ENCODE results near the gene SGK1. TPM values are rescaled to one million over a fixed set of nuclear protein-coding genes. Genes with fewer than 3 reads are reported as not detected.
"Not testable (repeated sequence)": the region's sequence is repeated elsewhere in the genome, so short reads cannot be mapped to it uniquely, and the experiment has no call there.

SGK1 gene
- total RNA-seq, 1 experiment from 2014 or later: 7.8 TPM

GRCh38 chr6:134181251-134181650, 136.7 kb downstream of the SGK1 start:
- Mint-ChIP-seq H3K27me3 (ENCODE audit: low read depth) (peaks cover 21% of the 10 kb centered on the region), H3K4me1 (peaks cover 38 to 39% of the 10 kb centered on the region in 2 experiments)
- H2BK12ac ChIP-seq (ENCODE audit: insufficient read length, low read depth, low read length); H3K9me3 Mint-ChIP-seq; H2AFZ ChIP-seq (ENCODE audit: low read length); H4K20me1 ChIP-seq (ENCODE audit: control insufficient read depth, insufficient read depth, insufficient read length); H2AK5ac ChIP-seq (ENCODE audit: insufficient read length, low read length); H3K36me3 Mint-ChIP-seq (ENCODE audit: insufficient read depth in 1 of 3, low read depth in 3 of 3); H4K5ac ChIP-seq (ENCODE audit: insufficient read length, low read depth, low read length); H2BK120ac ChIP-seq (ENCODE audit: low read depth, low read length, poor library complexity, severe bottlenecking); H3K9ac ChIP-seq (ENCODE audit: extremely low read depth, insufficient read length, low read length); H3K18ac ChIP-seq (ENCODE audit: insufficient read length, low read depth, low read length); H3K27ac Mint-ChIP-seq; H3K4me2 ChIP-seq (ENCODE audit: insufficient read depth, insufficient read length, low read length); H3T11ph ChIP-seq (ENCODE audit: low read length); DNase-seq; H3K79me2 ChIP-seq (ENCODE audit: insufficient read depth, low read length); H3K4me3 Mint-ChIP-seq; H4K8ac ChIP-seq (replicated peaks; ENCODE audit: insufficient read length, low read depth, low read length); H3K4ac ChIP-seq (ENCODE audit: low read depth, low read length); H3K27ac ChIP-seq (ENCODE audit: insufficient read length, low read depth, low read length); H2BK15ac ChIP-seq (ENCODE audit: low read depth, low read length); H3K9me3 ChIP-seq (ENCODE audit: control insufficient read depth, low read depth, low read length); H3K56ac ChIP-seq (ENCODE audit: insufficient read length, low read depth, low read length); H3K79me1 ChIP-seq (ENCODE audit: insufficient read depth, low read depth, low read length, poor library complexity, severe bottlenecking); H3K23me2 ChIP-seq (ENCODE audit: insufficient read length, low read depth, low read length, poor library complexity, severe bottlenecking); H2BK5ac ChIP-seq (ENCODE audit: insufficient read length, low read length); H3K23ac ChIP-seq (ENCODE audit: insufficient read length, low read depth, low read length); H3K27me3 ChIP-seq (ENCODE audit: insufficient read depth, low read length); H2BK20ac ChIP-seq (ENCODE audit: low read depth, low read length, poor library complexity, severe bottlenecking); H3K14ac ChIP-seq (ENCODE audit: insufficient read depth, low read length); H4K91ac ChIP-seq (ENCODE audit: insufficient read length, low read depth, low read length): not testable (repeated sequence)
- peaks cover 14% of the 10 kb centered on the region for H3K4me1 ChIP-seq (ENCODE audit: insufficient read depth, low read length)
- no CpG with 5 or more reads among the region's 8 CpGs for WGBS (ENCODE audit: extremely low coverage, insufficient read length, low lambda C conversion rate)

DNA sequence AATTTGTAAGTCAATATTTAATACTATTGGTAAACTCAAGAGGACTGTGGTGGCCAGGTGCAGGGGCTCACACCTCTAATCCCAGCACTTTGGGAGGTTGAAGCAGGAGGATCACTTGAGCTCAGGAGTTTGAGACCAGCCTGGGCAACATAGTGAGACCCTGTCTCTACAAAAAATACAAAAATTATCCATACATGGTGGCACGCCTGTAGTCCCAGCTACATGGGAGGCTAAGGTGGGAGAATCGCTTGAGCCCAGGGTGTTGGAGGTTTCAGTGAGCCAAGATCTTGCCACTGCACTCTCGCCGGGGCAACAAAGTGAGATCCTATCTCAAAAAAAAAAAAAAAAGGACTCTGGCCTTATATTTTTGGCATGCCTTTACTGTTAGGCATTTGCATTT, 137.4 kb downstream of the SGK1 start:
- no CpG with 5 or more reads among the region's 4 CpGs for WGBS (ENCODE audit: extremely low coverage, insufficient read length, low lambda C conversion rate)
- not testable (repeated sequence) for H3K27ac ChIP-seq (ENCODE audit: insufficient read length, low read depth, low read length); H3K36me3 Mint-ChIP-seq (ENCODE audit: insufficient read depth in 1 of 3, low read depth in 3 of 3); H2BK12ac ChIP-seq (ENCODE audit: insufficient read length, low read depth, low read length); H3K9me3 ChIP-seq (ENCODE audit: control insufficient read depth, low read depth, low read length); H3K27me3 ChIP-seq (ENCODE audit: insufficient read depth, low read length); H3K14ac ChIP-seq (ENCODE audit: insufficient read depth, low read length); H3K23ac ChIP-seq (ENCODE audit: insufficient read length, low read depth, low read length); H4K91ac ChIP-seq (ENCODE audit: insufficient read length, low read depth, low read length); H3K9me3 Mint-ChIP-seq; H2AK5ac ChIP-seq (ENCODE audit: insufficient read length, low read length); H4K5ac ChIP-seq (ENCODE audit: insufficient read length, low read depth, low read length); H3K4me3 Mint-ChIP-seq; H3K9ac ChIP-seq (ENCODE audit: extremely low read depth, insufficient read length, low read length); DNase-seq; H2BK120ac ChIP-seq (ENCODE audit: low read depth, low read length, poor library complexity, severe bottlenecking); H2AFZ ChIP-seq (ENCODE audit: low read length); H3K18ac ChIP-seq (ENCODE audit: insufficient read length, low read depth, low read length); H2BK20ac ChIP-seq (ENCODE audit: low read depth, low read length, poor library complexity, severe bottlenecking); H3K56ac ChIP-seq (ENCODE audit: insufficient read length, low read depth, low read length); H3T11ph ChIP-seq (ENCODE audit: low read length); H3K27ac Mint-ChIP-seq; H4K8ac ChIP-seq (replicated peaks; ENCODE audit: insufficient read length, low read depth, low read length); H3K79me1 ChIP-seq (ENCODE audit: insufficient read depth, low read depth, low read length, poor library complexity, severe bottlenecking); H3K79me2 ChIP-seq (ENCODE audit: insufficient read depth, low read length); H2BK5ac ChIP-seq (ENCODE audit: insufficient read length, low read length); H2BK15ac ChIP-seq (ENCODE audit: low read depth, low read length); H3K4me2 ChIP-seq (ENCODE audit: insufficient read depth, insufficient read length, low read length); H3K4ac ChIP-seq (ENCODE audit: low read depth, low read length); H4K20me1 ChIP-seq (ENCODE audit: control insufficient read depth, insufficient read depth, insufficient read length)
- H3K4me1 ChIP-seq (ENCODE audit: insufficient read depth, low read length): peaks cover 14% of the 10 kb centered on the region
- peaks cover 23% of the 10 kb centered on the region for H3K27me3 Mint-ChIP-seq (ENCODE audit: low read depth)
- peaks cover 44 to 46% of the 10 kb centered on the region in 2 experiments for H3K4me1 Mint-ChIP-seq
- H3K23me2 ChIP-seq (ENCODE audit: insufficient read length, low read depth, low read length, poor library complexity, severe bottlenecking): peaks cover 11% of the 10 kb centered on the region
